SK-N-DZ (cell line): ENCODE measurements around the gene ENTR1. TPM values are rescaled to one million over a fixed set of nuclear protein-coding genes. Genes with fewer than 3 reads are reported as not detected.

ENCODE experiments used
- DNase-seq: peaks from one replicate; pipeline ENCODE4 v3.0.0-alpha.2; 2015; ENCODE audit warnings: low spot score
- polyA plus RNA-seq, 2 experiments: library from polyadenylated mRNA; depleted of rRNA; stranded (reverse); fragments of >200 nt; gene quantifications; 2 replicates each; pipeline ENCODE4 v1.2.3, GENCODE V29; 2014

ENTR1 gene
- 90.9 and 115 TPM in 2 replicates for polyA plus RNA-seq (2014; cell fraction: cytosol; rRNA removed)
- polyA plus RNA-seq (2014; cell fraction: nucleus; rRNA removed), result 298 and 375 TPM in 2 replicates

- peak; percentile 84 for DNase-seq
These were observed at the start of gene ENTR1, which contains the start of gene PMPCA for GRCh38 chr9:136410500-136411287. Gene ENTR1 (minus strand): TSS chr9:136410614. CDS start chr9:136410397, 217 bp downstream. Gene PMPCA (plus strand): TSS chr9:136410658. CDS start chr9:136410669, 11 bp downstream.

GRCh38 chr9:136459425-136459824 lies 49.0 kb upstream of the ENTR1 start:
- no peak for DNase-seq

GRCh38 chr9:136457326-136457725 lies 46.9 kb upstream of the ENTR1 start:
- no peak for DNase-seq

- DNase-seq, result no peak
These were observed 45.8 kb upstream of the ENTR1 start for GRCh38 chr9:136456258-136456657.

- DNase-seq, result no peak
These were observed 44.9 kb upstream of the ENTR1 start for GRCh38 chr9:136455043-136456002.

GRCh38 chr9:136454026-136454796 lies 43.8 kb upstream of the ENTR1 start:
- no peak for DNase-seq

GRCh38 chr9:136453326-136453725 lies 42.9 kb upstream of the ENTR1 start:
- DNase-seq, result no peak

- DNase-seq, result peak; percentile 64
These were observed 40.9 kb upstream of the ENTR1 start for GRCh38 chr9:136451221-136451877.

GRCh38 chr9:136448655-136449054 lies 38.2 kb upstream of the ENTR1 start:
- DNase-seq, result no peak

- no peak for DNase-seq
These were observed 36.9 kb upstream of the ENTR1 start for GRCh38 chr9:136447173-136447778.

GRCh38 chr9:136445799-136446198 lies 35.4 kb upstream of the ENTR1 start:
- no peak for DNase-seq

- DNase-seq, result no peak
These were observed 33.7 kb upstream of the ENTR1 start for GRCh38 chr9:136444102-136444501.

- no peak for DNase-seq
These were observed 33.3 kb upstream of the ENTR1 start for GRCh38 chr9:136443687-136444086.

- no peak for DNase-seq
These were observed 32.7 kb upstream of the ENTR1 start for GRCh38 chr9:136443087-136443486.

- DNase-seq, result no peak
These were observed 31.9 kb upstream of the ENTR1 start for GRCh38 chr9:136442265-136442664.

- no peak for DNase-seq
These were observed 31.3 kb upstream of the ENTR1 start for GRCh38 chr9:136441681-136442245.

GRCh38 chr9:136441191-136441680 lies 30.8 kb upstream of the ENTR1 start:
- no peak for DNase-seq

- peak; percentile 61 for DNase-seq
These were observed 29.3 kb upstream of the ENTR1 start, which contains the start of gene INPP5E for GRCh38 chr9:136439481-136440408. Gene INPP5E (minus strand): TSS chr9:136439845. CDS start chr9:136439419, 426 bp downstream.
